Thyroid gland (tissue), 4 donors: Measurements from ENCODE around the gene EIF3C.
"Not testable (repeated sequence)": the region's sequence is repeated elsewhere in the genome, so short reads cannot be mapped to it uniquely, and the experiment has no call there.

Experiments
- CTCF ChIP-seq, 6 experiments: fragments of 200-600 bp in 3 of 6; fragments of 450-650 bp in 3 of 6; sonication (generic) in 3 of 6; IDR thresholded peaks; one replicate each; pipeline ENCODE4 v1.5.1; 2016 to 2019; ENCODE audit warnings: antibody characterized with exemption in 6 of 6, mild to moderate bottlenecking in 2 of 6, inconsistent platforms in 1 of 6, moderate library complexity in 1 of 6
- POLR2A ChIP-seq, 2 donors: fragments of 450-650 bp; IDR thresholded peaks; one replicate each; pipeline ENCODE4 v1.6.1; 2017; ENCODE audit warnings: antibody characterized with exemption in 2 of 2, mild to moderate bottlenecking in 2 of 2, moderate library complexity in 1 of 2

DNA sequence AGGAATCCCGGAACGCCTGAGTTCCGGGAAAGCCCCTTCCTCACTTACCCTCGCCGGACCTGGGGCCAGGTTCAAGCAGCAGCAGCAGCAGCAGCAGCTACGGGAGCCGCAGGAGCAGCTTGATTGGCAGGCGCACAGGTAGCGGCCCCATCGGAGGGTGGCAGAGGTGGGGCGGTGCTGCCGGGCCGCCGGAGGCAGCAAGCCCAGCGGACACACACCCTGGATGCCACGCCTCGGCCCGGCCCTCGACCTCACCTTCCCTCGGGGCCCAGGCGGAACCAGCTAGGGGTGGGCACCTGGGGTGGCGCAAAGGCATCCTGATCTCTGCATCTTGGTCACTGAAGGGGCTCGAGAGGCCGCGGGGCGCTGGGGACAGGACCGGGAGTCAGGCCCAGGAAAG is 29.4 kb downstream of the EIF3C start:
- not testable (repeated sequence) for TF ChIP-seq POLR2A, CTCF (IDR thresholded peaks at IDR 0.05)
